Medulla oblongata (tissue), 1 donor: ENCODE results near the gene ARHGDIB.

Experiments
- DNase-seq: peaks from one replicate; pipeline ENCODE4 v3.0.0-alpha.2; 2015; ENCODE audit errors: extremely low spot score

The ARHGDIB gene

DNA sequence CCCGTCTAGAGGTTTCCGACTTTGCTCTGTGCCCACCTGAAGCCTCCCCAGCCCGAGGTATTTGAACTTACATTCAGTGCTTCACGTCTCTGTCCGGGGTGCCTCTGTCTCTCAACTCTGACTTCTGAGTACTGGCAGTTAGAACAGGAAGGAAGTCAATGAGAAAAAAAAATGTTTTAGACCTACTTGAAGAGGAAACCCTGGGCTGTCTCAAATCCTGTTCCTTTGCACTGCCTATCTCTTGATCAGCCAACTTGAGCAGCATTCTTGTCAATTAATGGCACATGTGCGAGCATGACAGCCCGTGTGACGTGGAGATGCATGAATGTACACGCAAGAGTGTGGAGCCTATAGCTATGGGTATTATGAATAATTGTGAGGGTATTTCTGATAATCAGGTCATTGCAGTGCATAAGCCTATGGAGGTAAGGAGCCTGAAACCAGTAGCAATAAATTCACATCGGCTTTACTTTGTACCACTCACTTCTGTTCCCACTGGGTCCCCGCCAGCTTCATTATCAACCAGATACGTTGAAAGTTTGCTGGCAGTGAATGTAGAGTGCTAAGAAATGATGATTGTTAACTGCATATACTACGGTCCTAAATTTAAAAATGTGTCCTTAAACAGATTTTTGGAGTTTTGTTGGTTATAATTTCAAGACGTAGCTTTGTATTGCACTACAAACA lies at the start of gene ARHGDIB:
Gene ARHGDIB, minus strand, starts transcription at position 136 of the 687 bp plus-strand sequence. CDS start 10,889 bp downstream, outside the sequence.
- DNase-seq: peak; percentile 62

DNA sequence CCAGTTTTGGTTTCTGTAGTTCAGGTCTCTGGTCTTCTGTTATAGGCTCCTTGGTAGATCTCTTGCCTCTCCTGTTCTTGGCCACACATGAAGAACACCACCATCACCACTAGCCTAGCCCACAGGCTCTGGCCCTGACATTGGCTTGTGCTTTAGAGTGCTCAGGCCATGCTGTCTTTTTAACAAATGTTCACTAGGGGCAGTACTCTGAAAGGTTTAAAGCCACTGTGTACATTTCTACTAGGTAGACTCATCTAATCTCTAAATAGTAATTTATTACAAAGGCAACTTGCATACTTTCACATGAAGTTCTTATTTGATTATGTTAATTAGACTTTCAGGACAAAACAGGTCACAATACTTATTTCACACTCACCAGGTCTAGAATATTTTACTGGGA lies 49.8 kb upstream of the ARHGDIB start:
- DNase-seq: no peak

DNA sequence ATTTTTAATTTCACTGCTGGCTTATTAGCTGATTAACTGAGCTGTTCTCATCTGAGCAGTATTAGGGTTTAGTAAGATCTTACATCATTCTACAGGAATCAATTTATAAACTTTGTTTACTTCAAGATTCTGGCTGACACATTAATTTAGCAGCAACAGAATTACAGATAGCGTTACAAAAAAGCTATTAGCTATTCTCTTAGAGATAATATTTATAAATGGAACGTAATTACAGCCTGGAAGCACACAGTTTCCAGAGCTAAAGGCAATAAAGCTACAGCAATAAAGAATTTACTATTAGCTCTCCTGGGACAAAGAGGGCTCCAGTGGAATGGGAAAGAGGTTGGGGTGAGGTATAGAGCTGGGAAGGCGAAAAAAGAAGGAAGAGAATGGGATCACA lies 46.1 kb upstream of the ARHGDIB start:
- DNase-seq: no peak

DNA sequence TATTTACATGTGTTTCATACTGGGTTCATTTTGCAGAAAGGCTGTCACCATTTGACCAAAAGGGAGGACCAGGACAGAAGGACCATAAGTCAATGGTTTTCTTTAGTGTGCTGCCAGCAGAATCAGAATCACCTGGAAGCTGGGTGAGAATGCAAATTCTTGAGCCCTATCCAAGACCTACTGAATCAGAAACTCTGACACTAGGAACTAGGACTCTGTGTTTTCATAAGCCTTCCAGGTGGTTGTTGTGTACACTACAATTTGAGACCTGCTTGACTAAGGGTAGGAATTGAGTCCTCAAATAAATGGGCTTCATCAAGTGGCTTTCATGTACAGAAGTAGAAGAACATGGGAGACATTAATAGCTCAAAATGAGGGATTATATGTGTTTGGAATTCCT lies 43.7 kb upstream of the ARHGDIB start:
- DNase-seq: no peak

DNA sequence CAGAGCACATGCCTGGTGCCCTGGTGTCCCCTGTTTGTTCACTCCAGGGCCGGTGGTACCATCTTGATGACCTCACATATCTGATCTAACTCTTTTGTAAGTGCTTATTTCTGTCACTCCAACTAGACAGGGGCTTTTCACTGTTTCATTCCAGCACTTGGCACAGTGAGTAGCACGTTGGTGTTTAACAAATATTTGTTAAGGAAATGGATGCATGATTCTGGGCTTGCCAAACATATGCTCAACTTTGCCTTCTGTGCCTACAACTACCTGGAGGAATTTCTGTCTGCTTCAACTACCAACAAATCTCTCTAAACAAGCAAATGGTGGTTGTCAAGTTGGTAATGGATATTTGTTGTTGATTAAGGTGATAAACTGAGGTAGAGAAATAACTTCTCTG lies 43.0 kb upstream of the ARHGDIB start:
- no peak for DNase-seq

DNA sequence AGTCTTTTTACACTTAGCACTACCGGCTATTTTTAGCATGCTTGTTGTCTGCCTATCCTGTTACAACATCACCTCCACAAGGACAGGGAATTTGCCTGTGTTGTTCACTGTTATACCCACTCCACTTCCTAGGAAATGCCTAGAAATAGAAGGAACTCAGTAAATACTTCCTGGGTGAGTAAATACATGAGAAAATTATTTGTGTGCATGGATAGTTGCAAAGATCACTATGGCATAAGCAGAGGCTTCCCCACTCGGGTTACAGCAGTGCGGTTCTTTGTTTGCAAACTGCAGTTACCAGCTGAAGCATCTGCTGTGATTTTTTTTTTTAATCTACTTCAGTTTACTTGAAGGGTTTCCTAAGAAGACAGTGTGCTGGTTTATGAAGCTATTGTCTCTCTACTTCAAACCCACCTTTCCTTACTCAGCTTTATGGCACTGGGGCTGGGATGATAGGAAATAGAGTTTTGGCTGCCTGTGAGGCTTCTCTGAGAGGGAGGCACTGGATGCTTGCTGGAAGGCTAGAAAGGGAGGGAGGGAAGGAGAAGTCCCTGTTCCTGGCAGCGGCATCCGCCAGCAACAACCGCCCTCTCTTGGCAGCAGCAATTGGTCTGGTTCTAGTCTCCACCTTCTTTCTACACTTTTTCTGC lies 40.5 kb upstream of the ARHGDIB start:
- DNase-seq: peak; percentile 70

DNA sequence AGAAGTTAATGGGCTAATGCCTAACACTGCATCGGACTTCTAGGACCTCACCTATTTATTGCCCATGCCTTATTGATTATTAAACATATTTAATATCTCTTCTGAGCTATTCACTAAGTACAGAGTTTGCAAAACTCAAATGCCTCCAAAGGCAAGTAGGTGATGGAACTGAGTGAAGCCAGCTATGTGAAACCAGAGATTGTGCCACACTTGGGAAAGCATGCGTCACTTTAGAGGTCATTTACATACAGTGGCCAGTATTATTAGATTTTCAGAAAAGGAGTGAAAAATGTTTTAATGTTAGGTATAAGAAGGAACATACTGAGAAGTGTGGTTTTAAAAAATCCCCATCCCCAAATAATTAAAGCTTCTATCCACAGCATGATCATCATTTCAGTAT lies 39.2 kb upstream of the ARHGDIB start:
- no peak for DNase-seq

DNA sequence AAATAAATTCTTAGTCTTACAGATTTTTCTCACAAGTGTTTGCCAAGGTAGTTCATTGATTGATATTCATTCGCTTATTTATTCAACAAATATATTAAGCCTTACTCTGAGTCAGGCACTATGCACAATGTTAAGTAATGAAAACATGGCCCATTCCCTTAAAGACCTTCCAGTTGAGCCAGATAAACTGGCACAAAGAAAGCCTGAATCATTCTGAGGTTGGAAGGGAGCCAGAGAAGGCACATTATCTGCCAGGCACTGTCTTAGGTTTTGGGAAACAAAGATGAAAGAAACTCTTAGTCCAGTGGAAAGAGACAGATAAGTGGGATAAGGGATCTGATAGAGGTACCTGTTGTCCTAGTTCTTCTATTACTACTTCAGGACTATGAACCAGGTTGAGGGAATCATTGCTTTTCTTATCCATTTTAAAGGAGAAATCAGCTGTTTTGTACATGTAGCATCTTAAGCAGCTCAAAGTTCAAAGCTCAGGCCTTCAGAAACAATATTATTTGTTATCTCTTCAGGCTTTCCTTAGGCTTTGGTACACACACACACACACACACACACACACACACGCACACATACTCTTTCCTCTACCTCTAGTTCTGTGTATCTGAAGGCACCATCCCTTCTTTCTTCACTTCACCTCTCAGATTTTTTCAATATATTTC lies 38.4 kb upstream of the ARHGDIB start:
- DNase-seq: no peak

DNA sequence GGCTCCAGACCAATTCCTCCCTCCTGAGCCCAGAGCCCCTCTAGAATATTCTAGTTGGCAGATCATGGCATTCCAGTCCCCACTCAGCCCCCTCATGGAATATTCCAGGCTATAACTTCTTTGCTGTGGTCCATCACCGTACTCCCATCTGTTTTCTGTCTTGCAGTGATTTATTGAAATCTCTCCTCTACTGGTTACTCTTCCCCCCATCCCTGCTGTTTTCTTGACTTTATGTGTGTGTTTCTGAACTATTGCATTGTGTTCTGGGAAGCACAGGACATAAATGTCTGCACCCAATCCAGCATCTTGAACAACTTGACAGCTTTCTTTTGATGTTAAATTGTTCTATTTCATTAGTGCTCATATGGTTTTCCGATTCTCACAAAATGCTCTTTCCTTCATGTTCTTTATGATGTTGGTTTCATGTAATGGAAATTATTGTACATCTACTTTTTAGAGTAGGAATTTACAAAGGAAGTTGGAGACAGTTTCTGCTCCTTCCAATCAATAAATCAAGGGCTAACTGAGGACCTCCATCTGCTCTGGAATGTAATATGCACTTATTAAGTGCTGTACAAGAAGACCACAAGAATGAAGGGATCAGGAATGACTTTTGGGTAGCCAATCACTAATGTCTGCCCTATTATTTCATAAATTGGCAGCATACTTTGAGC lies 37.8 kb upstream of the ARHGDIB start:
- no peak for DNase-seq

DNA sequence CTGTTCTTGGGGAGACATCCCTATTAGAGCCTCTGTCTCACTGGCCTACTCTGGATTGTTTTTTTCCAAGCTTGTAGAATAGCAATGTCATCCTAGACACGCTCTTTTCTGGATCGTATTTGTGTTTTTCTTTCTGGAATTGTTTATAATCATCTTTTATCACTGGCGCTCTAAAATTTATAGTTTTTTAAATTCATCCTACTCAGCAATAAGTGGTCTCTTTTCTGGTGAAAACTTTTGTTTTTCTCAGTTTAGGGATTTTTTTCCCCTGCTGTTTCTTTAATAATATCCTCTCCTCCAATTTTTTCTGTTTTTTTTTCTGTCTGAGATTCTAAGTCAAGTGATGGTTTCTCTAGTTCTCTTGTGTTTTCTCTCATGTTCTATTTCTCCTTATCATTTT lies 36.6 kb upstream of the ARHGDIB start:
- no peak for DNase-seq

DNA sequence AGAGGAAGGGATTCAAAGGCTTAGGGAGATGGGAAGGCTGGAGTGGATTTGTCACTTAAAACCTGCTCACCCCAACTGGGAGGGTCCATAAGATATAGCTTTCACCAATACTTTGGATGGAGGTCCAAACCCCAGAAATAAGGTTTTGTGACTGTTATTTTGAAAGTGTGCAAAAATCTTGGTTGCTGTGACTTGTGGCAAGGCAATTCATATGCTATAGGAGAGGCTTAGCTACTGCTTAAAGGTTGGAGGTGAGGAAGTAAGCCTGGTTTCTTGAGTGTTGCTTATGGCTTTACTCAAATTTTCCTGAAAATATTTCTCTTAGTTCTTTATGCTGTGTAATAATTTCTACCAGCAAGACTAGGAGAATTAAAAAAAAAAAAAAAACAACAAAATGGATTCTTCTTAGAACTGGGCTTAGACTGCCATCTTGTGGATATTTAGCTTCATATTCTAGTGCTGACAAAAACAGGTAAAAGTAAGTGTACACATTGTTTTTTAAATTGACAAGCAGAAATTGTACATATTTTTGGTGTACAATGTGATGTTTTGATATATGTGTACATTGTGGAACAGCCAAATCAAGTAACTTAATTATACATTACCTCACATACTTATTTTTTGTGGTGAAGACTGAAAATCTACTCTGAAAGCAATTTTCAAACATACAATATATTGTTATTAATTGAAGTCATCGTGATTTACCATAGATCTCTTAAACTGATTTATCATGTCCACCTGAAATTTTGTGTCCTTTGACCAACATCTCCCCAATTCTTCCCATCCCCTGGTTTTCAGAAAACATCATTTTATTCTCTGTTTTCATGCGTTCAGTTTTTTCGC lies 34.4 kb upstream of the ARHGDIB start:
- DNase-seq: peak; percentile 71

DNA sequence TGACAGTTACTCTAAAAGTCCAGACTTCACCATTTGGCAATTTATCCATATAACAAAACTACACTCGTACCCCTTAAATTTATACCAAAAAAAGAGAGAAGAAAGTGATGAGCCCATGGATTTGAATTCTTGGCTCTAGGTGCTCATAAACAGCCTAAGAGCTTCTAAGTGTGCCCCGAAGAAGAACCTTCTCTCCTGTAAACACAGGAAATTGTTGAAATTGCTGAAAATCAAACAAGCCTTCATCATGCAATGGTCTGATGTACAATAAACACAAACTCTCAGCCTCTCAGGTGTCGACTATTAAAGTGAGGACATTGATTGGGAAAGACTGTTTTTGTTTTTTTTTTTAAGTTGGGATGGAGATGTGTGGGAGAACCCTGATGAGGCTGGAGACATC lies 33.2 kb upstream of the ARHGDIB start:
- no peak for DNase-seq

DNA sequence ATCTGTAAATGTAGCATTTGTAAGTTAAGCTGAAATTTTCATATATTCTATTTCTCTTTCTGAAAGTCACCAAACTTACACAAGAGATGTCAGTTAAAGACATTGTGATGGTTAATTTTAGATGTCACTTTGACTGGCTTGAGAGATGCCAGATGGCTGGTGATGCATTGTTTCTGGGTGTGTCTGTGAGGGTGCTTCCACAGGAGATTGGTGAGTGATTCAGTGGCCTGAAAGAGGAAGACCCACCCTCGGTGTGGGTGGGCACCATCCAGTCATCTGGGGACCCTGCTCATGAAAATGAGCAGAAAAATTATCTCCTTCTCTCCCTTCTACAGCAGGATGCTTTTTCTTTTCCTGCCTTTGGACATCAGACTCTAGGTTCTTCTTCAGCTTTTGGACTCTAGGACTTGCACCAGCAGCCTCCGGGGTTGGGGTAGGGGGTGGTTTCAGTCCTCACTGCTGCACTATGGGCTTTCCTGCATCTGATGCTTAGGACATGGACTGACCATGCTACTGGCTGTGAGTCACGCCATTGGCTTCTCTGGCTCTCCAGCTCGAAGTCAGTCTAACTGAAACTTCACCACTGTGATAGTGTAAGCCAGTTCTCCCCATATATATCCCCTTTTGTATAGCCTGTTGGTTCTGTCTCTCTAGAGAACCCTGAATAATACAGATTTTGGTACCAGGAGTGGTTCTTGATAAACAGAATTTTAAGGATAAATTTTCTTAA lies 32.3 kb upstream of the ARHGDIB start:
- DNase-seq: no peak

DNA sequence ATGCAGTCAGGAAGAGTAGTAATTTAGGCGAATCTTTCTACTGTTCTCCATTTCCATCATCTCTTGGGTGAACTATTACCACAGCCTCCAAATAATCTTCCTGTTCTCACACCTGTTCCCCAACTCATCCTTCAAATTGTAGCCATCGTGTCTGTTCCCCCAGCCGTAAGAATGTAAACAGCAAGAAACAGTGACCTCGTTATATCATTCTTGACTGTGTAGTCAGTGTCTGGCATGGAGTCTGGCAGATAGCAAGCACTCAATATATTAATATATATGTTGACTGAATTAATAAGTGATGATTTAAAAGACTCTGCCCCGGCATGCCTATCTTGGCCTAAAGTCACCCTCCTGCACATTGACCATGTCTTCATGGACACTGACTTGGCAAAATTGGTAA lies 31.7 kb upstream of the ARHGDIB start:
- DNase-seq: no peak

DNA sequence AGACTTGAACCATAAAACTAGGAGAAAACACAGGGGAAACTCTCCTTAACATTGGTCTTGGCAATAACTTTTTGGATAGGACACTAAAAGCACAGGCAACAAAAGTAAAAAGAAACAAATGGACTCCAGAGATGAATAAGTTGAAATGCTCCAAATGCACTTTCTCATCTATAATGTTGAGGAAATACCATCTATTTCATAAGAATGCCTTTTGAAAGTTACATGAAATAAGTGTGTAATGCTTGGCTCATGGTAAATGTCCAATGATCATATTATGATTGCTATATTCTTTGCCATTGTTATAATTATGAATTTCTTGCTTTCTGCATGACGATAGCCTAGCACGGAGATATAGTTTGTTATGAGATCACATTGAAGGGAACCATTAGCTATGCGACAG lies 31.3 kb upstream of the ARHGDIB start:
- DNase-seq: no peak

DNA sequence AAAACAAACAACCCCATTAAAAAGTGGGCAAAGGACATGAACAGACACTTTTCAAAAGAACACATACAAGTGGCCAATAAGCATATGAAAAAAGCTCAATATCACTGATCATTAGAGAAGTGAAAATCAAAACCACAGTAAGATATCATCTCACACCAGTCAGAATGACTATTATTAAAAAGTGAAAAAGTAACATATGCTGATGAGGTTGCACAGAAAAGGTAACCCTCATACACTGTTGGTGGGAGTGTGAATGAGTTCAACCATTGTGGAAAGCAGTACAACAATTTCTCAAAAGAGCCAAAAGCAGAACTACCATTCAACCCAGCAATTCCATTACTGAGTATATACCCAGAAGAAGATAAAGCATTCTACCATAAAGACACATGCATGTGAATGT lies 29.7 kb upstream of the ARHGDIB start:
- DNase-seq: no peak

DNA sequence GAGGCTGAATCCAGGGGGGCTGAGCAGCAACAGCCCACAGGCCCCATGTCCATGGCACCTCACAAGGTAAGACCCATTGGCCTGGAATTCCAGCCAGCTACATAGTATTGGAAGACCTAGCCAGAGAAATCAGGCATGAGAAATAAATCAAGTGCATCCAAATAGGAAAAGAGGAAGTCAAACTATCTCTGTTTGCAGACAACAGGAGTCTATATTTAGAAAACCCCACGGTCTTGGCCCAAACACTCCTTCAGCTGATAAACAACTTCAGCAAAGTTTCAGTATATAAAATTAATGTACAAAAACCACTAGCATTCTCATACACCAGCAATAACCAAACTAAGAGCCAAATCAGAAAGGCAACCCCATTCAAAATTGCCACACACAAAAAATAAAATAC lies 28.4 kb upstream of the ARHGDIB start:
- peak; percentile 20 for DNase-seq

DNA sequence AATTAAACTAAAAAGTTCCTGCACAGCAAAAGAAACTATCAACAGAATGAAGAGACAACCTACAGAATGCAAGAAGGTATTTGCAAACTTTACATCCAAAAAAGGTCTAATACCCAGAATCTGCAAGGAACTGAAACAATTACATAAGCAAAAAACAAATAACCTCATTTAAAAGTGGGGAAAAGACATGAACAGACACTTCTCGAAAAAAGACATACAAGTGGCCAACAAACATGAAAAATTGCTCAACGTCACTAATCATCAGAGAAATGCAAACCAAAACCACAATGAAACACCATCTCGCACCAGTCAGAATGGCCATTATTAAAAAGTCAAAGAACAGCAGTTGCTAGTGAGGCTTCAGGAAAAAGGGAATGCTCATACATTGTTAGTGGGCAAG lies 26.6 kb upstream of the ARHGDIB start:
- no peak for DNase-seq

DNA sequence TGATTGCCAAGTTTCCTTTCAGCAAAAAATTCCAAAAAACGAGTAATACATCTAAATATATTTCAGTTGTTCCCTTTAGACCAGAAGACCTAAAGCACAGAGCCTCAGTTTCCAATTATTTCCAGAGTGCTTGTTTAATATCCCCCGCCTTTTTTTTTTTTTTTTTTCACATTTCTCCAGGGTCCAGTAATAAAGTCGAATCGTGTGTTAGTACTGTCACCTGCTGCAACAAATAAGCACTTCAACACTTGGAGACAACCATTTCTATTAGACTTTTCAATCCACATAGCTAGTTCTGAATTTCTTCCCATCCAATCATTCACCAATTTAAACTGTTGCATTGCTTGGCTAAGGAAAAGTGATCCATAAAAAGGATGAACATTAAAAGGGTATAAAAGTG lies 25.0 kb upstream of the ARHGDIB start:
- no peak for DNase-seq

DNA sequence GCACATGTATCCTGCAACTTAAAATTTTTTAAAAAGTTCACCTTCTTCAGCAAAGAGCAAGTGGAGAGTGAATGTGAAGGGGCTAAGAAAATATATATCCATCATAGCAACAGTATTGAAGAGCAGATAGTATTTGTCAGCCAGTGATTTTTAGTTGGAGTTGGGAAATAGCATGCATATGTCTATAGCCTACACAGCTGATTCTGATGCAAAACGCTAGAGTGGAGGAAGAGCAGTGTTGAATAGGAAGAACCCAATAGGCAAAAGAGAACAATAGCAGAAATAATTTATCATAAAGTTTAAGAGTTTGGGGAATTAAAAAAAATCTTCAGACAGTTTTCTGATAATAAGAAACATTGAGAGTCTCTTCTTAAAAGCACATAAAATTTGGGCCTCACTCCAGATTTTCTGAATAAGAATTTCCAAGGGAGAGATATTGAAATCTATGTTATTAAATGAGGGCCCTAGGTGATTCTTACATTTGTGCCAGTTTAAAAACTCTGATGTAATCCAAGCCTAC lies 23.4 kb upstream of the ARHGDIB start:
- DNase-seq: no peak

DNA sequence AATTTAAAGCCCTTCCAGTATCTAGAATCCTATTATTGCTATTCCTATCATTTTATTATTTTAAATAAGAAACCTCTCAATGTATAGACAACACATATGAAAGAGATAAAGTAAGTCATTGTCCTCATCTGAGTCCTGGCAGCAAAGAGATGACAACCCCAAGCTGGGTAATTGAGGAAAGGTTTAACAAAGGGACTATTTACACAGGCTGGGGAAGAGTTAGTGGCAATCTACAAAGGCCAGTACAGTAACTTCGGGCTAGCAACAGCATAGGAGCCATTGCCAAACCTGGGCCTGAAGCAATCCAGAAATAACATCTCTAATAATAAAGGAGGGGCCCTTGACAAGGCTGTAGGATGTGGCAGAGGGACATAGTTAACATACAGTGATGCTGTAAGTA lies 22.6 kb upstream of the ARHGDIB start:
- peak; percentile 32 for DNase-seq
